COLO829 (cell line): ENCODE data around the gene ARAF.

Source experiments
- DNase-seq: peaks from one replicate; pipeline ENCODE4 v3.0.0; 2012; ENCODE audit warnings: low spot score

Gene ARAF

GRCh38 chrX:47620303-47620685 is 59.3 kb downstream of the ARAF start:
- DNase-seq, result no peak
